GM19463 (cell line): Measurements from ENCODE around the gene NDUFB10.

Source experiments
- ATAC-seq: cut with Tn5 transposase; IDR thresholded peaks from one replicate; pipeline ENCODE4 v1.9.1; 2021; ENCODE audit warnings: mild to moderate bottlenecking, moderate library complexity; ENCODE audit not compliant: unreplicated experiment

NDUFB10 gene

GRCh38 chr16:1998852-1999801 lies 39.8 kb downstream of the NDUFB10 start:
- ATAC-seq = no peak

GRCh38 chr16:1999866-2000514 lies 40.7 kb downstream of the NDUFB10 start:
- no peak for ATAC-seq

- no peak for ATAC-seq
Observed at GRCh38 chr16:2001035-2001434, 41.7 kb downstream of the NDUFB10 start.

- no peak for ATAC-seq
Observed at GRCh38 chr16:2001456-2002355, 42.4 kb downstream of the NDUFB10 start.

- no peak for ATAC-seq
Observed at GRCh38 chr16:2002406-2003230, 43.3 kb downstream of the NDUFB10 start.

GRCh38 chr16:2003231-2003826 lies 44.0 kb downstream of the NDUFB10 start:
- ATAC-seq = no peak

GRCh38 chr16:2003827-2004641 lies 44.7 kb downstream of the NDUFB10 start:
- peak; percentile 72 for ATAC-seq

GRCh38 chr16:2004795-2005517 lies 45.6 kb downstream of the NDUFB10 start:
- ATAC-seq = no peak

GRCh38 chr16:2005646-2006045 lies 46.3 kb downstream of the NDUFB10 start:
- ATAC-seq = no peak

GRCh38 chr16:2006317-2006716 lies 47.0 kb downstream of the NDUFB10 start:
- ATAC-seq = no peak

- no peak for ATAC-seq
Observed at GRCh38 chr16:2007081-2007836, 47.9 kb downstream of the NDUFB10 start.

GRCh38 chr16:2008009-2008526 lies 48.7 kb downstream of the NDUFB10 start:
- ATAC-seq = no peak

- no peak for ATAC-seq
Observed at GRCh38 chr16:2008631-2009163, 49.4 kb downstream of the NDUFB10 start.

- peak; percentile 26 for ATAC-seq
Observed at GRCh38 chr16:2009164-2009711, 49.9 kb downstream of the NDUFB10 start.

GRCh38 chr16:2009791-2010510 lies 50.6 kb downstream of the NDUFB10 start, which contains the start of gene ZNF598:
ZNF598 (minus strand) TSS chr16:2009821.
- ATAC-seq = peak; percentile 90
